ENCODE data around the gene CLDN19.
A peak's percentile ranks its signal among the peaks of the same experiment; 100 is the strongest.

DNA sequence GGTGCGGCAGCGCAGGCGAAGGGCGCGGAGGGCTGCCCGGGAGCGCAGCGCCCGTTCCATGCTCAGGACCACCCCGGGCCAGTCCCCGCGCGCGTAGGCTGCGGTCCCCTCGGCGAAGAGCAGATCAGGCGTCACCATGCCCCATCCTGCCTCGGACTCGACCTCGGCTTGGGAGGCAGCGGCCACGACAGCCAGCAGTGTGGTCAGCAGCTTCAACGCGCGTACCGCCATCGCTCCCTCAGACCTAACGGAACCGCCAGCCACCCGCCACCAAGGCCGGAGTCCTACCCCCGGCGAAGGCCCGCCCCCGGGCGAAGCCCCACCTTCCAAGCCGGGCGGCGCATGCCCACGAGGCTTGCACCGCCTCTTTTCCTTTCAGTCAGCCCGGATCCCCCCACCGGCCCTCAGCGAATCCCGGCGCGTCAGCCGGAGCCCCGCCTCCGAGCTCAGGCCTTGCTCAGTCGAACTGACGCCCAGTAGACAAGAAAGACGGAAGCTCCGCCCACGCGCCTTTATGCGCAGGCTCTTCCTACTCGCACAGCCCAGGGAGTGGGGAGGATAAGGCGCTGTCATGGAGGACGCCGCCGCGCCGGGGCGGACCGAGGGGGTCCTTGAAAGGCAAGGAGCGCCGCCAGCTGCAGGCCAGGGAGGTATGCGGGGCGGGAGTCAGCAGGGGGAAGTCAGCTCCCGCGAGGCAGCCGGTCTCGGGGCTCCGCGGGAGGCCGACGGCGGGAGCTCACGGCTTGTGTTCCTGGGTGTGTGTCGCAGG lies 26.9 kb upstream of the CLDN19 start, which contains the start of the genes C1orf50 and P3H1:
- TF ChIP-seq, protein P1, sequence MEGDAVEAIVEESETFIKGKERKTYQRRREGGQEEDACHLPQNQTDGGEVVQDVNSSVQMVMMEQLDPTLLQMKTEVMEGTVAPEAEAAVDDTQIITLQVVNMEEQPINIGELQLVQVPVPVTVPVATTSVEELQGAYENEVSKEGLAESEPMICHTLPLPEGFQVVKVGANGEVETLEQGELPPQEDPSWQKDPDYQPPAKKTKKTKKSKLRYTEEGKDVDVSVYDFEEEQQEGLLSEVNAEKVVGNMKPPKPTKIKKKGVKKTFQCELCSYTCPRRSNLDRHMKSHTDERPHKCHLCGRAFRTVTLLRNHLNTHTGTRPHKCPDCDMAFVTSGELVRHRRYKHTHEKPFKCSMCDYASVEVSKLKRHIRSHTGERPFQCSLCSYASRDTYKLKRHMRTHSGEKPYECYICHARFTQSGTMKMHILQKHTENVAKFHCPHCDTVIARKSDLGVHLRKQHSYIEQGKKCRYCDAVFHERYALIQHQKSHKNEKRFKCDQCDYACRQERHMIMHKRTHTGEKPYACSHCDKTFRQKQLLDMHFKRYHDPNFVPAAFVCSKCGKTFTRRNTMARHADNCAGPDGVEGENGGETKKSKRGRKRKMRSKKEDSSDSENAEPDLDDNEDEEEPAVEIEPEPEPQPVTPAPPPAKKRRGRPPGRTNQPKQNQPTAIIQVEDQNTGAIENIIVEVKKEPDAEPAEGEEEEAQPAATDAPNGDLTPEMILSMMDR (conservative IDR thresholded peaks at IDR 0.05) = no peak
- peak; percentile 38; the same call in 1 of the 2 replicates for TF ChIP-seq ZFX (IDR thresholded peaks at IDR 0.05)

Measured in C4-2B (cell line).